CD14-positive monocyte (primary cell): ENCODE measurements around the gene UGGT1. TPM values are rescaled to one million over a fixed set of nuclear protein-coding genes. Genes with fewer than 3 reads are reported as not detected.

ENCODE experiments used
- DNase-seq, 3 donors: peaks; one replicate each; pipeline ENCODE4 v3.0.0-alpha.2; 2011 to 2022
- H2AFZ ChIP-seq: 2 replicates; pipeline ENCODE4 v1.6.0; 2012; ENCODE audit warnings: mild to moderate bottlenecking, low read depth, low read length, inconsistent platforms; ENCODE audit not compliant: insufficient read depth, poor library complexity, severe bottlenecking
- H3K27ac ChIP-seq, 2 donors: 1 replicate in 1 of 2; 2 replicates in 1 of 2; pipeline ENCODE4 v1.5.1; 2012 to 2013; ENCODE audit warnings: low read length in 2 of 2, control low read depth in 1 of 2, inconsistent platforms in 1 of 2, low read depth in 1 of 2, mild to moderate bottlenecking in 1 of 2
- H3K27me3 ChIP-seq, 2 donors: one replicate each; pipeline versions ENCODE4 v1.6.0 to v1.6.1; 2011 to 2013; ENCODE audit warnings: low read length in 2 of 2; ENCODE audit not compliant: control insufficient read depth in 2 of 2, insufficient read depth in 2 of 2
- H3K36me3 ChIP-seq, 2 donors: replicated peaks in 1 of 2; 1 replicate in 1 of 2; 2 replicates in 1 of 2; pipeline versions ENCODE4 v1.5.1 to v1.6.1; 2012 to 2013; ENCODE audit warnings: low read length in 2 of 2, control low read depth in 1 of 2, inconsistent platforms in 1 of 2, mild to moderate bottlenecking in 1 of 2; ENCODE audit not compliant: insufficient read depth in 2 of 2, control insufficient read depth in 1 of 2
- H3K4me1 ChIP-seq, 2 donors: 1 replicate in 1 of 2; 2 replicates in 1 of 2; pipeline versions ENCODE4 v1.5.1 to v1.6.1; 2012 to 2013; ENCODE audit warnings: low read length in 2 of 2, control low read depth in 1 of 2, inconsistent platforms in 1 of 2, mild to moderate bottlenecking in 1 of 2, moderate library complexity in 1 of 2; ENCODE audit not compliant: insufficient read depth in 2 of 2, control insufficient read depth in 1 of 2
- H3K4me2 ChIP-seq: replicated peaks from 2 replicates; pipeline ENCODE3; 2012; ENCODE audit warnings: low read length, moderate library complexity, mild to moderate bottlenecking; ENCODE audit not compliant: poor library complexity, severe bottlenecking; ENCODE audit errors: extremely low read depth
- H3K4me3 ChIP-seq, 3 experiments: fragments of 200-600 bp in 1 of 3; sonication (generic) in 1 of 3; replicated peaks in 1 of 3; 1 replicate in 2 of 3; 2 replicates in 1 of 3; pipeline ENCODE4 v1.5.1; 2011 to 2013; ENCODE audit warnings: low read length in 3 of 3, mild to moderate bottlenecking in 3 of 3, control low read depth in 2 of 3, low read depth in 2 of 3, inconsistent platforms in 1 of 3, moderate library complexity in 1 of 3
- H3K79me2 ChIP-seq: 2 replicates; pipeline ENCODE4 v1.6.0; 2012; ENCODE audit warnings: mild to moderate bottlenecking, control low read depth, inconsistent platforms, low read length, moderate library complexity; ENCODE audit not compliant: insufficient read depth
- H3K9ac ChIP-seq: 2 replicates; pipeline ENCODE4 v1.6.0; 2017; ENCODE audit warnings: low read length, mild to moderate bottlenecking; ENCODE audit not compliant: insufficient read depth, poor library complexity, severe bottlenecking
- H3K9me3 ChIP-seq, 2 donors: replicated peaks in 1 of 2; 1 replicate in 1 of 2; 2 replicates in 1 of 2; pipeline versions ENCODE4 v1.5.1 to v1.6.1; 2012 to 2013; ENCODE audit warnings: low read length in 2 of 2, control low read depth in 1 of 2; ENCODE audit not compliant: control insufficient read depth in 1 of 2, insufficient read depth in 1 of 2
- H4K20me1 ChIP-seq: 2 replicates; pipeline ENCODE4 v1.6.0; 2012; ENCODE audit warnings: mild to moderate bottlenecking, low read length, control low read depth, moderate library complexity; ENCODE audit not compliant: insufficient read depth
- H3K27ac Mint-ChIP-seq, 7 donors: one replicate each; pipeline ENCODE4 v1.8.0; 2020; ENCODE audit warnings: mild to moderate bottlenecking in 7 of 7, mixed read lengths in 7 of 7, moderate library complexity in 6 of 7, inconsistent platforms in 2 of 7
- H3K27me3 Mint-ChIP-seq, 3 donors: one replicate each; pipeline ENCODE4 v1.8.0; 2021 to 2022; ENCODE audit warnings: low read depth in 3 of 3, mild to moderate bottlenecking in 3 of 3, mixed read lengths in 3 of 3, moderate library complexity in 3 of 3, inconsistent platforms in 1 of 3
- H3K36me3 Mint-ChIP-seq, 2 donors: one replicate each; pipeline ENCODE4 v1.8.0; 2020; ENCODE audit warnings: mixed read lengths in 2 of 2, inconsistent platforms in 1 of 2, mild to moderate bottlenecking in 1 of 2
- H3K4me1 Mint-ChIP-seq: one replicate; pipeline ENCODE4 v1.8.0; 2020; ENCODE audit warnings: mild to moderate bottlenecking, mixed read lengths
- H3K4me3 Mint-ChIP-seq, 2 donors: one replicate each; pipeline ENCODE4 v1.8.0; 2020; ENCODE audit warnings: mild to moderate bottlenecking in 2 of 2, mixed read lengths in 2 of 2, moderate library complexity in 1 of 2
- H3K9me3 Mint-ChIP-seq, 7 donors: one replicate each; pipeline ENCODE4 v1.8.0; 2020 to 2022; ENCODE audit warnings: mixed read lengths in 7 of 7, mild to moderate bottlenecking in 6 of 7, moderate library complexity in 6 of 7, inconsistent platforms in 2 of 7
- CTCF ChIP-seq: fragments of 200-600 bp; IDR thresholded peaks from one replicate; pipeline ENCODE4 v1.8.0; 2022; ENCODE audit warnings: antibody characterized with exemption, mild to moderate bottlenecking
- WGBS: methylation state at CpG from one replicate; pipeline ENCODE4 v1.1.5; 2013; ENCODE audit warnings: missing lambda C conversion rate; ENCODE audit not compliant: insufficient coverage; 5-methylcytosine and 5-hydroxymethylcytosine counted together
- intact Hi-C, 2 donors: fragments of 100-400 bp; cut with micrococcal nuclease; formaldehyde crosslinking; loops; one replicate each; pipeline versions ENCODE4 v1.15.0 to v1.15.1; 2023
- polyA plus RNA-seq, 3 donors: library from polyadenylated mRNA; depleted of rRNA in 1 of 3; unstranded in 2 of 3; stranded (reverse) in 1 of 3; fragments of 300-500 nt in 2 of 3; fragments of >200 nt in 1 of 3; fragmentation: Illumina TruSeq in 2 of 3; gene quantifications; 1 replicate in 2 of 3; 2 replicates in 1 of 3; pipeline ENCODE4 v1.2.3, GENCODE V29; 2012 to 2021

UGGT1 gene
- polyA plus RNA-seq, 3 donors = 8.7 to 15.8 (median 13.8) TPM

GRCh38 chr2:128214251-128214650 lies 123.3 kb downstream of the UGGT1 start:
- no peak overlapping the region for H3K4me3 ChIP-seq
- Mint-ChIP-seq H3K27me3 (peaks cover 4 to 7% (median 5%) of the 10 kb centered on the region in 3 donors), H3K27ac (no peak overlapping the region), H3K4me1 (peaks cover 16% of the 10 kb centered on the region), H3K9me3 (peaks cover 5 to 9% (median 6%) of the 10 kb centered on the region in 7 donors), H3K36me3 (no peaks in the 10 kb centered on the region), H3K4me3 (no peak overlapping the region)
- intact Hi-C loops = no loop called here
- no peak overlapping the region for H3K4me2 ChIP-seq
- no peaks in the 10 kb centered on the region for H3K36me3 ChIP-seq
- H3K4me1 ChIP-seq = peaks cover 6 to 13% of the 10 kb centered on the region in 2 donors
- H3K9me3 ChIP-seq = peaks cover 0 to 3% of the 10 kb centered on the region in 2 donors
- TF ChIP-seq CTCF = no peak
- no peaks in the 10 kb centered on the region for H3K79me2 ChIP-seq
- H2AFZ ChIP-seq = no peak overlapping the region
- no peaks in the 10 kb centered on the region for H4K20me1 ChIP-seq
- WGBS = 96% methylated on average over 11 of the region's 14 CpGs
- no peaks in the 10 kb centered on the region for H3K27me3 ChIP-seq
- no peak overlapping the region for H3K27ac ChIP-seq
- no peak overlapping the region for H3K9ac ChIP-seq
- no peak for DNase-seq

GRCh38 chr2:128214866-128215460 lies 124.0 kb downstream of the UGGT1 start:
- H3K36me3 Mint-ChIP-seq = no peaks in the 10 kb centered on the region
- peaks cover 6 to 13% of the 10 kb centered on the region in 2 donors for H3K4me1 ChIP-seq

More at GRCh38 chr2:128214866-128215460, 124.0 kb downstream of the UGGT1 start:
- H3K27me3 ChIP-seq = no peaks in the 10 kb centered on the region
- no peaks in the 10 kb centered on the region for H3K36me3 ChIP-seq
- Mint-ChIP-seq H3K4me1 (peaks cover 16% of the 10 kb centered on the region), H3K9me3 (peaks cover 3 to 4% (median 4%) of the 10 kb centered on the region in 7 donors), H3K27me3 (peaks cover 2 to 7% (median 5%) of the 10 kb centered on the region in 3 donors), H3K4me3 (no peak overlapping the region), H3K27ac (no peak overlapping the region)
- WGBS = 97% methylated on average over 10 of the region's 14 CpGs
- no peaks in the 10 kb centered on the region for H3K9me3 ChIP-seq
- intact Hi-C loops = no loop called here
- no peak overlapping the region for H3K27ac ChIP-seq
- H3K4me2 ChIP-seq = no peak overlapping the region
- H3K9ac ChIP-seq = no peak overlapping the region
- no peaks in the 10 kb centered on the region for H3K79me2 ChIP-seq
- no peak for TF ChIP-seq CTCF
- no peak overlapping the region for H2AFZ ChIP-seq
- no peaks in the 10 kb centered on the region for H4K20me1 ChIP-seq
- no peak for DNase-seq
- no peak overlapping the region for H3K4me3 ChIP-seq
